ENCODE data around the gene TMEM117. TPM values are rescaled to one million over a fixed set of nuclear protein-coding genes. Genes with fewer than 3 reads are reported as not detected.
"Not testable (repeated sequence)": the region's sequence is repeated elsewhere in the genome, so short reads cannot be mapped to it uniquely, and the experiment has no call there.

Gene TMEM117
- total and polyA plus RNA-seq, 2 experiments from 2014 or later: 18.0 to 21.0 TPM

- no peaks in the 10 kb centered on the region for H3K27me3 ChIP-seq
- no peak overlapping the region for H3K27ac ChIP-seq
- H3K4me3 ChIP-seq: no peak overlapping the region
- H3K9me3 ChIP-seq (ENCODE audit: low read depth): no peaks in the 10 kb centered on the region
- no peaks in the 10 kb centered on the region for H3K36me3 ChIP-seq
- DNase-seq (ENCODE audit: low read depth in 1 of 2, low spot score in 1 of 2): no peak
- TF ChIP-seq, protein P1, sequence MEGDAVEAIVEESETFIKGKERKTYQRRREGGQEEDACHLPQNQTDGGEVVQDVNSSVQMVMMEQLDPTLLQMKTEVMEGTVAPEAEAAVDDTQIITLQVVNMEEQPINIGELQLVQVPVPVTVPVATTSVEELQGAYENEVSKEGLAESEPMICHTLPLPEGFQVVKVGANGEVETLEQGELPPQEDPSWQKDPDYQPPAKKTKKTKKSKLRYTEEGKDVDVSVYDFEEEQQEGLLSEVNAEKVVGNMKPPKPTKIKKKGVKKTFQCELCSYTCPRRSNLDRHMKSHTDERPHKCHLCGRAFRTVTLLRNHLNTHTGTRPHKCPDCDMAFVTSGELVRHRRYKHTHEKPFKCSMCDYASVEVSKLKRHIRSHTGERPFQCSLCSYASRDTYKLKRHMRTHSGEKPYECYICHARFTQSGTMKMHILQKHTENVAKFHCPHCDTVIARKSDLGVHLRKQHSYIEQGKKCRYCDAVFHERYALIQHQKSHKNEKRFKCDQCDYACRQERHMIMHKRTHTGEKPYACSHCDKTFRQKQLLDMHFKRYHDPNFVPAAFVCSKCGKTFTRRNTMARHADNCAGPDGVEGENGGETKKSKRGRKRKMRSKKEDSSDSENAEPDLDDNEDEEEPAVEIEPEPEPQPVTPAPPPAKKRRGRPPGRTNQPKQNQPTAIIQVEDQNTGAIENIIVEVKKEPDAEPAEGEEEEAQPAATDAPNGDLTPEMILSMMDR (IDR thresholded peaks at IDR 0.05; ENCODE audit: low read depth, low read length): no peak
- H3K4me1 ChIP-seq (ENCODE audit: low read depth): no peaks in the 10 kb centered on the region
Measured at GRCh38 chr12:44031472-44032185, 195.7 kb downstream of the TMEM117 start.

DNA sequence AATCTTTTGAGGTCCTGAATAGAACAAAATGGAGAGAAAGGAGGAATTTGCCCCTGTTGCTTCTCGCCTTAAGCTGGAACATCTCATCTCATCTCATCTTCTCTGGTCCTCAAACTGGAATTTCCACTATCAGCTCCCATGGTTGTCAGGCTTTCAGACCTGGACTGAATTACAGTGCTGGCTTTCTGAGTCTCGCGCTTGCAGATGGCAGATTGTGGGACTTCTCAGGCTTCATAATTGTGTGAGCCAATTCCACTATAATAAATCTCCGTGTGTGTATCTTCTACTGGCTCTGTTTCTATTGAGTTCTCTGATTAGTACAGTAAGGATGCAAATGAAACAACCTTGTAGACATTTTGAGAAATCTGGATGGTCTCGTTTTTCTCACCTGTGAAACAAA is 199.0 kb downstream of the TMEM117 start:
- no peaks in the 10 kb centered on the region for H3K36me3 ChIP-seq
- no peak overlapping the region for H3K4me3 ChIP-seq
- H3K27me3 ChIP-seq: no peaks in the 10 kb centered on the region
- no peaks in the 10 kb centered on the region for H3K9me3 ChIP-seq (ENCODE audit: low read depth)
- no peak for DNase-seq (ENCODE audit: low read depth in 1 of 2, low spot score in 1 of 2)
- no peaks in the 10 kb centered on the region for H3K4me1 ChIP-seq (ENCODE audit: low read depth)
- H3K27ac ChIP-seq: no peak overlapping the region
- TF ChIP-seq, protein P1 (IDR thresholded peaks at IDR 0.05; ENCODE audit: low read depth, low read length): no peak

- no peaks in the 10 kb centered on the region for H3K27me3 ChIP-seq
- H3K9me3 ChIP-seq (ENCODE audit: low read depth): no peaks in the 10 kb centered on the region
- DNase-seq (ENCODE audit: low read depth in 1 of 2, low spot score in 1 of 2): no peak
- H3K4me1 ChIP-seq (ENCODE audit: low read depth): no peaks in the 10 kb centered on the region
- H3K27ac ChIP-seq: no peak overlapping the region
- no peak overlapping the region for H3K4me3 ChIP-seq
- TF ChIP-seq, protein P1 (IDR thresholded peaks at IDR 0.05; ENCODE audit: low read depth, low read length): no peak
- H3K36me3 ChIP-seq: no peaks in the 10 kb centered on the region
Measured at GRCh38 chr12:44036875-44037443, 201.1 kb downstream of the TMEM117 start.

DNA sequence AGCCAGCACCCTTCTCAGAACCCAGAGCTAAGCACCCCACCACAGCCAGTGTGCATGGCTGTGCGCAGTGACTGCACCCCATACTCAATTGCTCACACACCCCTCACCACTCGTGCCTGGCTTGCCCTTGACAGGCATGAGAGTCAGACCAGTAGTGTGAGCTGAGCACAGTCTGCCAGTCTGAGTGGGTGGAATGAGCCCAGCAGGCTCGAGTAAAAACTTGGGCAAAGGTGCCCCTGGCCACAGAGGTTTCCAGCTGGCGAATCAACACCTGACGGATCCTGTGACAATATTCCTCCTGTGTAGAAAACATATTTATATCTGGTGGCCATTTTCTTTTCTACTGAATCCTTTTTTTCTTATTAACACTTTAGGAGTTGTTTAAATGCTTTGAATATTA is 202.5 kb downstream of the TMEM117 start:
- no peak overlapping the region for H3K4me3 ChIP-seq
- no peaks in the 10 kb centered on the region for H3K4me1 ChIP-seq (ENCODE audit: low read depth)
- no peaks in the 10 kb centered on the region for H3K9me3 ChIP-seq (ENCODE audit: low read depth)
- H3K36me3 ChIP-seq: no peaks in the 10 kb centered on the region
- no peak for DNase-seq (ENCODE audit: low read depth in 1 of 2, low spot score in 1 of 2)
- no peak overlapping the region for H3K27ac ChIP-seq
- TF ChIP-seq, protein P1 (IDR thresholded peaks at IDR 0.05; ENCODE audit: low read depth, low read length): no peak
- no peaks in the 10 kb centered on the region for H3K27me3 ChIP-seq

DNA sequence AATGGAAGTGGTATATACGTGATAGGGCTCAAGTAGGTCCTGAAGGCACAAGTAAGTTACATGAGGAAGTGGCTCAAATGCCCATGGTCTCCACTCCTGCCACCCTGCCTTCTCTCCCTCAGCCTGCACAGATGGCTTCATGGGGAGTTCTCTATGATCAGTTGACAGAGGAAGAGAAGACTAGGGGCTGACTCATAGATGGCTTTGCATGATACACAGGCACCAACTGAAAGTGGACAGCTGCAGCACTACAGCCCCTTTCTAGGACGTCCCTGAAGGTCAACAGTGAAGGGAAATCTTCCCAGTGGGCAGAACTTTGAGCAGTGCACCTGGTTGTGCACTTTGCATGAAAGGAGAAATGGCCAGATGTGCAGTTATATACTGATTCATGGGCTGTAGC is 208.6 kb downstream of the TMEM117 start:
- not testable (repeated sequence) for H3K9me3 ChIP-seq (ENCODE audit: low read depth); H3K36me3 ChIP-seq; DNase-seq (ENCODE audit: low read depth in 1 of 2, low spot score in 1 of 2)

DNA sequence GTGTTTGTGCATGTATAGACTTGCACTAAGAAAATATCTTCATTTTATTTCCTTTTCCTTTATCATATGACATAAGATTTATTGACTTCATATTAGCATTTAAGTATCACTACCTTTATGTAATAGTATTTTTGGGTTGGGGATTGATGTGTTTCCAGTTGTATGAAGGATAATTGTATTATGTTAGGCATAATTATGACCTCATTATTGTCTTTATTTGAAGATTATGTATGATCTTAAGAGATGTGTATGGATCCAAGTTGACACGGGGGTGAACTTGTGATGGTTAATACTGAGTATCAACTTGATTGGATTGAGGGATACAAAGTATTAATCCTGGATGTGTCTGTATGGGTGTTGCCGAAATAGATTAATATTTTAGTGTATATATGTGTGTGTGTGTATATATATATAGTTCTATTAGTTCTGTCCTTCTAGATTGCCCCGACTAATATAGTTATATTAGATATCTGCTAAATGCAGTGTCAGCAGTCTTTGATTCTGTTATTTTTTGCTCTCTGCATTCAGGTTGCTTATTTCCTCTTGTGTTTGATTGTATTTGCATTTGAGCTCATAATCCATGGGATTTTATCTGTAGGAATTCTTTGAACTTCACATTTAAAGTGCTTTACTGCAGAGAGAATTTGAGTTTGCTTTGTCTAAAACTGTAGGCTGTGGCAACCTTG is 211.0 kb downstream of the TMEM117 start:
- TF ChIP-seq, protein P1 (IDR thresholded peaks at IDR 0.05; ENCODE audit: low read depth, low read length): no peak
- Histone ChIP-seq H3K4me1 (ENCODE audit: low read depth) (no peaks in the 10 kb centered on the region), H3K9me3 (ENCODE audit: low read depth) (no peaks in the 10 kb centered on the region), H3K27ac (no peak overlapping the region), H3K4me3 (no peak overlapping the region), H3K36me3 (no peaks in the 10 kb centered on the region), H3K27me3 (no peaks in the 10 kb centered on the region)
- no peak for DNase-seq (ENCODE audit: low read depth in 1 of 2, low spot score in 1 of 2)

More for the DNA sequence above, 208.6 kb downstream of the TMEM117 start:
- not testable (repeated sequence) for H3K4me3 ChIP-seq; H3K4me1 ChIP-seq (ENCODE audit: low read depth); H3K27me3 ChIP-seq; H3K27ac ChIP-seq

All from cardiac muscle cell (in vitro differentiated cells and primary cell).